Stimulated activated CD8-positive, alpha-beta memory T cell treated with anti-CD3 and anti-CD28 coated beads, Interleukin-15, amount 100 ng/mL, for 4 hours (primary cell): ENCODE measurements around the gene CISD3.

Experiments used
- DNase-seq, 2 donors: peaks; one replicate each; pipeline ENCODE4 v3.0.0-alpha.2; 2020; ENCODE audit warnings: low read depth in 2 of 2

Gene CISD3

GRCh38 chr17:38779965-38780752 lies 50.0 kb downstream of the CISD3 start:
- DNase-seq: no peak

- DNase-seq: no peak
These were observed 53.1 kb downstream of the CISD3 start for GRCh38 chr17:38783227-38783626.
